Measurements from ENCODE around the gene TPSG1. TPM values are rescaled to one million over a fixed set of nuclear protein-coding genes. Genes with fewer than 3 reads are reported as not detected.

The TPSG1 gene
- not detected in 2 replicates for total RNA-seq

GRCh38 chr16:1225051-1225451, at the start of gene TPSG1:
TSS of gene TPSG1 (minus strand) at chr16:1225268. CDS start at chr16:1225252, 16 bp downstream.

GRCh38 chr16:1255276-1256122, 30.4 kb upstream of the TPSG1 start, which contains the start of gene TPSD1:
TSS of gene TPSD1 (plus strand) at chr16:1256069. CDS start at chr16:1256281, 212 bp downstream.

GRCh38 chr16:1240436-1240835, 15.4 kb upstream of the TPSG1 start, which contains the start of gene TPSAB1:
TSS of gene TPSAB1 (plus strand) at chr16:1240705. CDS start at chr16:1240939, 234 bp downstream.

GRCh38 chr16:1230084-1230470, 5.0 kb upstream of the TPSG1 start, which contains the start of gene TPSB2:
TSS of gene TPSB2 (minus strand) at chr16:1230184. CDS start at chr16:1229951, 233 bp downstream.

Other genes with a start within 250 kb of the TPSG1 start
- 0.22 and 0.39 TPM in 2 replicates for gene SOX8, start 243.5 kb downstream of the TPSG1 start, total RNA-seq
- not detected in 2 replicates for gene SSTR5, start 152.5 kb downstream of the TPSG1 start, total RNA-seq
- not detected in 2 replicates for gene C1QTNF8, start 129.0 kb downstream of the TPSG1 start, total RNA-seq
- under 0.01 and 0.11 TPM in 2 replicates for gene CACNA1H, start 72.2 kb downstream of the TPSG1 start, total RNA-seq
- gene TPSB2, start 4.9 kb upstream of the TPSG1 start, total RNA-seq: not detected in 2 replicates
- not detected in 2 replicates for gene TPSAB1, start 15.4 kb upstream of the TPSG1 start, total RNA-seq
- not detected in 2 replicates for gene TPSD1, start 30.8 kb upstream of the TPSG1 start, total RNA-seq
- 46.3 and 51.9 TPM in 2 replicates for gene UBE2I, start 84.4 kb upstream of the TPSG1 start, total RNA-seq
- gene BAIAP3, start 108.4 kb upstream of the TPSG1 start, total RNA-seq: 0.54 TPM in 1 of 2 replicates, not detected in the other
- 41.2 and 84.2 TPM in 2 replicates for gene TSR3, start 126.6 kb upstream of the TPSG1 start, total RNA-seq
- gene GNPTG, start 126.7 kb upstream of the TPSG1 start, total RNA-seq: 30.8 and 53.4 TPM in 2 replicates
- gene UNKL, start 189.4 kb upstream of the TPSG1 start, total RNA-seq: 7.0 and 7.5 TPM in 2 replicates
- 12.4 and 15.3 TPM in 2 replicates for gene UQCC4, start 195.5 kb upstream of the TPSG1 start, total RNA-seq
- not detected in 2 replicates for gene PERCC1, start 205.8 kb upstream of the TPSG1 start, total RNA-seq
- 0.33 and 0.39 TPM in 2 replicates for gene CCDC154, start 219.3 kb upstream of the TPSG1 start, total RNA-seq
- 47.3 and 78.1 TPM in 2 replicates for gene CLCN7, start 249.8 kb upstream of the TPSG1 start, total RNA-seq

Measured in placental epithelial cell (primary cell).